Activated T-helper 17 cell treated with anti-CD3 and anti-CD28 coated beads, Interleukin-2, amount 50 U/mL, for 72 hours (primary cell): ENCODE results near the gene ANXA4. TPM values are rescaled to one million over a fixed set of nuclear protein-coding genes. Genes with fewer than 3 reads are reported as not detected.
A peak's percentile ranks its signal among the peaks of the same experiment; 100 is the strongest.

Experiments used
- ATAC-seq: fragments of 150-1000 bp; cut with Tn5 transposase; replicated peaks from 2 replicates; pipeline ENCODE4 v1.10.0; 2021; ENCODE audit warnings: mild to moderate bottlenecking, moderate library complexity
- H3K27ac Mint-ChIP-seq: one replicate; pipeline ENCODE4 v1.8.0; 2022; ENCODE audit warnings: mixed read lengths
- H3K27me3 Mint-ChIP-seq: one replicate; pipeline ENCODE4 v1.8.0; 2022; ENCODE audit warnings: mixed read lengths
- H3K36me3 Mint-ChIP-seq: one replicate; pipeline ENCODE4 v1.8.0; 2022; ENCODE audit warnings: low read depth, mild to moderate bottlenecking, mixed read lengths
- H3K4me1 Mint-ChIP-seq: one replicate; pipeline ENCODE4 v1.8.0; 2022; ENCODE audit warnings: mixed read lengths
- H3K4me3 Mint-ChIP-seq: one replicate; pipeline ENCODE4 v1.8.0; 2022; ENCODE audit warnings: mild to moderate bottlenecking, mixed read lengths
- H3K9me3 Mint-ChIP-seq: one replicate; pipeline ENCODE4 v1.8.0; 2022; ENCODE audit warnings: mixed read lengths
- total RNA-seq, 2 donors: library from RNA; stranded (reverse); gene quantifications; one replicate each; pipeline ENCODE4 v1.2.3, GENCODE V29; 2022

ANXA4 gene
- 10 to 100 TPM; 31.5 to 33.0 TPM for total RNA-seq

DNA sequence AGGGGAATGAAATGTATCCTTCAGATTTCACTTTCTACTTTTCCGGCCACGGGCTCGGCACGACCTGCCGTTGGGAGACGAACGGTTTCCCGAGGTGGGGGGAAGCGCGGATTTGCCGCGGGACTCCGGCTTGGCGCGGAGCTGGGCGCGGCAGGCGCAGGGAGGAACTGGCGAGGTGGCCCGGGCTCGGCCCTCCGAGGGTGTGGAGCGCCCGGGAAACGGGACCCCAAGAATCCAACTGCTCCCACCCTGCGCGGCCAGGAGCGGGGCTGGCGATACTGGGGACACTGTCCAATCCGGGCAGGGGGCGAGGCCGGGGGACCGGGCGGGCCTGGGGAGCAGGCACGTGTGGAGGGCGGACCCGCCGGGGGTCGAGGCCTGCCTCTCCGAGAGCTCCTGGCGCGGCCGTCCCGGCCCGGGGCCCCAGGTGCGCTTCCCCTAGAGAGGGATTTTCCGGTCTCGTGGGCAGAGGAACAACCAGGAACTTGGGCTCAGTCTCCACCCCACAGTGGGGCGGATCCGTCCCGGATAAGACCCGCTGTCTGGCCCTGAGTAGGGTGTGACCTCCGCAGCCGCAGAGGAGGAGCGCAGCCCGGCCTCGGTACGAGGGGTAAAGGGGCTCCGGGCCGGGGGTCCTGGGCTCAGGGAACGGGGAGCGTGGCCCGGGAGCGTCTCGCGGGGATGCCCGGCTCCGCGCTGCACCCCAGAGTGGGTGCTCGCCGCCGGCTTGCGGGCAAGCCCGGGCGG lies at the start of gene ANXA4:
Gene ANXA4 (plus strand): TSS at position 560 of the 747 bp plus-strand sequence. CDS start 39,432 bp downstream, outside the sequence.
- Mint-ChIP-seq H3K4me1 (peaks cover 7% of the 10 kb centered on the region), H3K9me3 (no peaks in the 10 kb centered on the region), H3K36me3 (peaks cover 5% of the 10 kb centered on the region), H3K27ac (peak within 1 kb of the TSS; percentile 90), H3K27me3 (no peaks in the 10 kb centered on the region), H3K4me3 (peak within 1 kb of the TSS; percentile 95)
- ATAC-seq, result peak; percentile 94

DNA sequence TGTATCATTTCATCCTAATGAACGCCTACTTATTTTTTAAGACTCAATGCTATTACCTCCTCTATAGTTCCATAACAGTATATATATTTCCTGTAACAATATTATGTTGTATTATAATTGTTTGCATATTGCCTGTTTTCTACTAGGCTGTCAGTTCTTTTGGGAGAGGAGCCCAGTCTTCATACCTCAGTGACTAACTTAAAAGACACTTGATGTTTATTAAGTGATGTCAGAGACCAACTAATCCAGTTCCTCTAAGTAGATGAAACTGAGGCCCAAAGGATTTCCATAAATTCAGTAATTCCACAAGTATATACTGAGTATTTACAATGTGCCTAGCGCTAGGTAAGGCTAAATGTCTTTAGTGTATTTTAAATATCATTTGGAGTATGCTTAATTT lies 49.5 kb upstream of the ANXA4 start:
- Mint-ChIP-seq H3K27me3 (no peaks in the 10 kb centered on the region), H3K36me3 (no peaks in the 10 kb centered on the region), H3K9me3 (no peaks in the 10 kb centered on the region), H3K27ac (no peak overlapping the region), H3K4me3 (peak overlapping the region; percentile 62), H3K4me1 (peaks cover 43% of the 10 kb centered on the region)
- no peak for ATAC-seq

DNA sequence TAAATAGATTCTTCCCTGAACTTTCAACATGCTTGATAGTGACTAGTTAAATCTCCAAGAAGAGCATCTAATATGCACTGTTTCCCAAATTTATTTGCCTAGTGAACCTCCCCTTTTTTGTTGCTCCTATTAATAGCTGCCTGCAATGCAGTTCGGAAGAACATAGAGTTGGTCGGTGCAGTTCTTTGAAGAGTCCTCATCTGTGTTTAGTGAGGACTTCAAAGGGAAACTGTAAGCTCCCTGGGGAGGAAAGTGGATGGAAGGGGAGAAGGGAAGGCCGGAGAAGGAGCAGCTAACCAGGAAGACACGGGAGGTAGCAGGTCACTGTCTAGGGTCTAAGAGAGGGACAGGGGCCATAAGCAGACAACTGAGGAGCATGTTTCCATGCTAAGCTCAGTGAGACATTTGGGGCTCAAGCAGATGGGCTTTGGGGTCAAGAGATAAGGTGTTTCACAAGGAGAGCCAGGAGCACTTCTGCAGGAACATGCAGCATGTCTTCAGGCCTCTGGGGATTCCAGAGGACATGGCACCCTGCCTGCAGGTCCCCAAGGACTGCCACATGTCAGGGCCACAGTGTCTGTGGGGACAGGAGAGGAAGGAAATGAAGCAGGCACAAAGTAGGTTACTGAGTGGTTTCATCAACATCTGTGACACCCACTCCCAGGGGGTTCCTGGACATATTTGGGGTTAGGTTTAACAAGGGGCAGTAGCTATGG lies 48.7 kb upstream of the ANXA4 start:
- Mint-ChIP-seq H3K4me3 (peak overlapping the region; percentile 62), H3K36me3 (no peaks in the 10 kb centered on the region), H3K4me1 (peaks cover 44% of the 10 kb centered on the region), H3K27ac (peak overlapping the region; percentile 79), H3K27me3 (no peaks in the 10 kb centered on the region), H3K9me3 (no peaks in the 10 kb centered on the region)
- peak; percentile 38 for ATAC-seq

DNA sequence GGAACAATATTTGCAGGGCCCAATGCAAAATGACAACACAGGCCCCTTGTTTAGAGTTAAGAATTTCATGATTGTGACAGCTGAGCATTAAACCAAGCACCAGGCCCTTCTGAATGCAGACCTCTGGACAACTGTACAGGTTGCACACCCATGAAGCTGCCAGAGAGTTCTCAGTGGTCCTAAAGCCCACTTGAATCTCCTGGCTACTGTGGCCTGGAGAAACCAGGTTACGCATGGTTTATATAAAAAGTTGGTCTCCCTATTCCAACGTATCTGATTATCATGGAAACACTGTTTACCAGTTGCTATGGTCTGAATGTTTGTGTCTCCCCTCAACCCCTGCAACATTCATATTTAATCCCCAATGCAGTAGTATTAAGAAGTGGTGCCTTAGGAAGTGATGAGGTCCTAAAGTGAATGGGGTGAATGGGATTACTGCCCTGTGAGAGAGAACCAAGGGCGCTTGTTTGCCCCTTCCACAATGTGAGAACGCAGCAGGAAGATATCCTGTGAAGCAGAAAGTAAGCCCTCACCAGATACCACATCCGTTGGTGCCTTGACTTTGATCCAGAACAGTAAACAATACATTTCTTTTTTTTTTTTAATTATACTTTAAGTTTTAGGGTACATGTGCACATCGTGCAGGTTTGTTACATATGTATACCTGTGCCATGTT lies 48.0 kb upstream of the ANXA4 start:
- H3K36me3 Mint-ChIP-seq, result no peaks in the 10 kb centered on the region
- no peaks in the 10 kb centered on the region for H3K27me3 Mint-ChIP-seq
- H3K4me3 Mint-ChIP-seq, result peak overlapping the region; percentile 62
- peak; percentile 58 for ATAC-seq
- peak overlapping the region; percentile 79 for H3K27ac Mint-ChIP-seq
- H3K9me3 Mint-ChIP-seq, result no peaks in the 10 kb centered on the region
- peaks cover 41% of the 10 kb centered on the region for H3K4me1 Mint-ChIP-seq

DNA sequence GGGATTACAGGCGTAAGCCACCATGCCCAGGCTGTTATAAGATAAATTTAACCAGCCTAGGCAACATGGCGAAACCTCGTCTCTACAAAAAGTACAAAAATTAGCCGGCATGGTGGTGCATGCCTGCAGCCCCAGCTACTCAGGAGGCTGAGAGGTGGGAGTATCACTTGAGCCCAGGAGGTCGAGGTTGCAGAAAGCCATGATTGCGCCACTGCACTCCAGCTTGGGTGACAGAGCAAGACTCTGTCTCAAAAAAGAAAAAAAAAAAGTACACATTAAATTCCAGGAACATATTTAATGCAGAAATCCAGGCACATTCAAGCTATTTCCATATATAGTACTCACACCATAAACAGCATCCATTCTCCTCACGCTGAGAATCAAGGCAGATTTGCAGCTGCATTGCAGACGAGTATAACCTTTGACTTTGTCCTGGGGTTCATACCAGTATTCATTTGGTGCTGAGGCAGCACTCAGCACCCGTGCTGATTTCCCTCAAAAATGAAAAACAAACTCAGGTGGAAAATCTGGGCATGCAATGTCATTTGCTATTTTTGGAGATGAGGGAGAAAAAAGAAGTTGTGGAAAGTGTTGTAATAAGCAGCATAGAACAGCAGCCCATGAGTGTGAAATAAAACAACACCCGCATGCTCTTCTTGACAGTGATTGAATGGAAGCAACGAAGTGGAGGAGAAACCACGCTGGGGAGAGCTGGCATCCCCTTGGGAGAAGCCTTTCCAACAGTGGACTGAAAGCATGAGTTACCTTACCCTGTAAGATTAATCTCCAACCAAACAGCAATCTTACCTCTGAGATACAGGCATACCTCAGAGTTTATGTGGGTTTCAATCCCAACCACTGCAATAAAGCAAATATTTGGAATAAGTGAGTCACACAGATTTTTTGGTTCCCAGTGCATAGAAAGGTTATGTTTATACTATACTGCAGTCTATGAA lies 46.8 kb upstream of the ANXA4 start:
- H3K27me3 Mint-ChIP-seq, result no peaks in the 10 kb centered on the region
- H3K36me3 Mint-ChIP-seq, result no peaks in the 10 kb centered on the region
- peak overlapping the region; percentile 62 for H3K4me3 Mint-ChIP-seq
- peaks cover 39% of the 10 kb centered on the region for H3K4me1 Mint-ChIP-seq
- H3K27ac Mint-ChIP-seq, result peak overlapping the region; percentile 45
- H3K9me3 Mint-ChIP-seq, result no peaks in the 10 kb centered on the region
- ATAC-seq, result peak; percentile 81

DNA sequence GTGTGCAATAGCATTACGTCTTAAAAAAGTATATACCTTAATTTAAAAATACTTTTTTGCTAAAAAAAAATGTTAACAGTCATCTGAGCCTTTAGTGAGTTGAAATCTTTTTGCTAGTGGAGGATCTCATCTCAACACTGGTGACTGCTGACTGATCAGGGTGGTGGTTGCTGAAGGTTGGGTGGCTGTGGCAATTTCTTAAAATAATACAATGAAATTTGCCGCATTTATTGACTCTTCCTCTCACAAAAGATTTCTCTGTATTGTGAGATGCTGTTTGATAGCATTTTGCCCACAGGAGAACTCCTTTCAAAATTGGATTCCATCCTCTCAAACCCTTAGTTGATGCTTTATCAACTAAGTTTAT lies 46.1 kb upstream of the ANXA4 start:
- H3K27ac Mint-ChIP-seq, result peak overlapping the region; percentile 45
- H3K4me1 Mint-ChIP-seq, result peaks cover 34% of the 10 kb centered on the region
- H3K4me3 Mint-ChIP-seq, result peak overlapping the region; percentile 62
- no peaks in the 10 kb centered on the region for H3K27me3 Mint-ChIP-seq
- H3K36me3 Mint-ChIP-seq, result no peaks in the 10 kb centered on the region
- ATAC-seq, result no peak
- no peaks in the 10 kb centered on the region for H3K9me3 Mint-ChIP-seq

DNA sequence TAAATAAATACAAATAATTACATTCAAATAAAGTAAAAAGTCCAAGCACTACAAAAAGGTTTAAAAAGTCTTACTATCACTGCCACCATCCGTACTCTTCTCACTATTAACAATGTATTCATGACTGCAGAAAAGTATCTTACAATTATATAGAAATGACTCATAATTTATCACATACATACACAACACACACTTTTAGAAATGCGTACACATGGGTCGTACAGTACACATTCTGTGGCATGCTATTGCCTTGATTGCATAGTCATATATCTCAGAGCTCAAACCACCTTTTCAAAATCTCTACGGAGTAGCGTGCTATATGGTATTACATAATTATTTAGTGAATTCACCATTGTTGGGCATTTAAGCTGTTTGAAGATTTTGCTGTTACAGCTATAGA lies 41.6 kb upstream of the ANXA4 start:
- H3K27me3 Mint-ChIP-seq, result no peaks in the 10 kb centered on the region
- no peak for ATAC-seq
- no peak overlapping the region for H3K4me3 Mint-ChIP-seq
- no peaks in the 10 kb centered on the region for H3K9me3 Mint-ChIP-seq
- no peaks in the 10 kb centered on the region for H3K36me3 Mint-ChIP-seq
- H3K4me1 Mint-ChIP-seq, result peaks cover 16% of the 10 kb centered on the region
- H3K27ac Mint-ChIP-seq, result no peak overlapping the region

DNA sequence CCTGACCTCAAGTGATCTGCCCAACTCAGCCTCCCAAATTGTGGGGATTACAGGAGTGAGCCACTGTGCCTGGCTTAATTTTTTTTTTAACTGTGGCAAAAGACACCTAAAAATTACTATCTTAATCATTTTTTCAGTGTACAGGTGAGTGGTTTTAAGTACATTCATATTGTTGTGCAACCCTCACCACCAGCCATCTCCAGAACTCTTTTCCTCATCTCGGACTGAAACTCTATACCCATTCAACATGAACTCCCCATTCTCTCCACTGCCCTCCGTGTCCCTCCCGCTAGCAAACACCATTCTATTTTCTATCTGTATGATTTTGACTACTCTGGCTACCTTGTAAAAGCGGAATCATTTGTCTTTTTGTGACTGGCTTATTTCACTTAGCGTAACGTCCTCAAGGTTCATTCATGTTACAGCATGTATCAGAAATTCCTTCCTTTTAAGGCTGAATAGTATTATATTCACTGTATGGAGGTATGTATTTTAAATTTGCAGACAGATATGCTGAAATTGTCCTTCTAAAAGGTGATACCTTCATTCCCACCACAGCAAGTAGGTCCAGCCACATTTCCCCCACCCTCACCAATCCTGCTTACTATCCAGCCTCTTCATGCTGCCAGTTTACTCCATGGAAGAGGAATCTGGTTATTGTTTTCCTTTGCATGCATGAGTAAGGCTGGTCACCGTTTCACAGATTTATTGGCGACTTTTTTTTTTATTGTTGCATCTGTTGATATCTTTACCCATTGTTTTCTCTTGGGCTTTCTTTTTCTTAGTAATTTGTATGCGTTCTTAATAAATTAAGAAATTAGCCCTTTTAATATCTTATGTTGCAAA lies 40.6 kb upstream of the ANXA4 start:
- Mint-ChIP-seq H3K4me1 (peaks cover 11% of the 10 kb centered on the region), H3K4me3 (no peak overlapping the region), H3K9me3 (no peaks in the 10 kb centered on the region), H3K36me3 (no peaks in the 10 kb centered on the region), H3K27ac (no peak overlapping the region), H3K27me3 (no peaks in the 10 kb centered on the region)
- ATAC-seq, result no peak

DNA sequence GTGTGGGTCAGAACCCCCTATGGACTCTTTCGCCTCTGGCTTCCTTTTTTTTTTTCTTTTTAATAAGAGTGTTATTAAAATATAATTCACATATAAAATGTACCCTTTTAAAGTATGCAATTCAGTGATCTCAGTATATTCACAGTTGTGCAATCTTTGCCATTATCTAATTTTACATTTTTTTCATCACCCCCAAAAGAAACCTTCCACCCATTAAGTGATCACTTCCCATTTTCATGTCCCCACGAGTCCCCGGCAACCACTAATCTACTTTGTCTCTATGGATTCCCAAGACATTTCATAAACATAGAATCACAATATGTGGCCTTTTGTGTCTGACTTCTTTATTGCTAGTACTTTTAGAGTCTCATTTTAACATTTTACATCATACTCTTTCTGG lies 38.7 kb upstream of the ANXA4 start:
- H3K27me3 Mint-ChIP-seq, result no peaks in the 10 kb centered on the region
- no peaks in the 10 kb centered on the region for H3K9me3 Mint-ChIP-seq
- peaks cover 3% of the 10 kb centered on the region for H3K4me1 Mint-ChIP-seq
- H3K4me3 Mint-ChIP-seq, result no peak overlapping the region
- ATAC-seq, result no peak
- no peaks in the 10 kb centered on the region for H3K36me3 Mint-ChIP-seq
- no peak overlapping the region for H3K27ac Mint-ChIP-seq

DNA sequence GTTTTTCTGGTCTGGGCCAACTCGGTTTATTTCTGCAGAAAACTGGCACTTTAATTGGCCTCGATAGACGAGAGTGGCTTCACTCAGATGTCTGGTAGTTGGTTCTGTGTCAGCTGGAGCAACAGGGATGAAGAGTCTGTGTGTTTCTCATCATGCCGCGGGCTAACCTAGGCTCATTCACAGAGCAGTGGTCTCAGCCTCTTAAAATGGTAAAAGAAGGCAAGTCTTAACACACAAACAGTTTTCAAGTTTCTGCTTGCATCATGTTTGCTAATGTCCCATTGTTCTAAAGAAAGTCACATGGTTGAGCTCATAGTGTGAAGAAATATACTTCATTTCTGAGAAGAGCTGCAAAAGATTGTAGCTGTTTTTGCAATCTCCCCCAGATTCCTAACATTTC lies 37.5 kb upstream of the ANXA4 start:
- ATAC-seq, result no peak
- H3K4me3 Mint-ChIP-seq, result no peak overlapping the region
- H3K36me3 Mint-ChIP-seq, result no peaks in the 10 kb centered on the region
- H3K4me1 Mint-ChIP-seq, result peaks cover 6% of the 10 kb centered on the region
- H3K9me3 Mint-ChIP-seq, result no peaks in the 10 kb centered on the region
- H3K27me3 Mint-ChIP-seq, result no peaks in the 10 kb centered on the region
- no peak overlapping the region for H3K27ac Mint-ChIP-seq

DNA sequence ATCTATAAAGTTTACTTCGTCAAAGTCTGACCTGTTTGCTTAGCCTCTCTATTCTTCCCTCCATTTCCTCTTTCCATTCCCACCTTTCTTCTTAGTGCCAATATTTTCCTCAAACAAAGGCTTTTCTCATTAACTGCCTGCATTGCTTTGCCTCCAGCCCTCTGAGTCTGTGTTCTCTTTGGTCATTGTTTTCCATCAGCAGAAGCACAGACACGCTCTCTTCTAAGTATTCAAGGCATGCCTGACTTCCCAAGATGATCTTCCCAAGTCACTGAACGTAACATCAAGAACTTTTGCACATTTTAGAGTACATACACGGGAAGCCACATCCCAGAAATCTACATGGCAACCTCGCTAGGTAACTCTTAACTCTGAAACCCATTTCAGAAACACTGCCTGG lies 32.6 kb upstream of the ANXA4 start:
- Mint-ChIP-seq H3K27ac (no peak overlapping the region), H3K36me3 (no peaks in the 10 kb centered on the region), H3K9me3 (no peaks in the 10 kb centered on the region), H3K4me1 (peaks cover 3% of the 10 kb centered on the region), H3K27me3 (no peaks in the 10 kb centered on the region), H3K4me3 (no peak overlapping the region)
- ATAC-seq, result no peak

DNA sequence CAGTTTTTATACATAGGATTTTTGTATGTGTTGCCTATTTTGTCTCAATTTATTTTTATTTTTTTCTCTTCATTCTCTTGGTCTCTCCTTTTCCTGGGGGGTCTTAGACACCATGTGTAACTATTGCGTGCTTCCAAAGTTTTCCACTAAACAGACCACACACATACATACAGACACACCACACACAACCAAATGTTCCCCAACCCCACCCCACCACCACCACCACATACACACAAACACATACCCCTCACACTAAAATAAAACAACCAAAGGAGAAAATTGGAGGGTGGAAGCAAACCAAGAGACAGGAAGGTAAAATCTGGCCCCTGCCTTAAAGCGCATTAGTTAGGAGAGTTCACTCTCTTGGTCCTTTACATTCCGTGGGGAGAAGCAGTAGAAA lies 30.0 kb upstream of the ANXA4 start:
- Mint-ChIP-seq H3K4me3 (no peak overlapping the region), H3K9me3 (no peaks in the 10 kb centered on the region), H3K36me3 (no peaks in the 10 kb centered on the region), H3K27me3 (no peaks in the 10 kb centered on the region), H3K4me1 (peaks cover 17% of the 10 kb centered on the region), H3K27ac (no peak overlapping the region)
- ATAC-seq, result no peak

DNA sequence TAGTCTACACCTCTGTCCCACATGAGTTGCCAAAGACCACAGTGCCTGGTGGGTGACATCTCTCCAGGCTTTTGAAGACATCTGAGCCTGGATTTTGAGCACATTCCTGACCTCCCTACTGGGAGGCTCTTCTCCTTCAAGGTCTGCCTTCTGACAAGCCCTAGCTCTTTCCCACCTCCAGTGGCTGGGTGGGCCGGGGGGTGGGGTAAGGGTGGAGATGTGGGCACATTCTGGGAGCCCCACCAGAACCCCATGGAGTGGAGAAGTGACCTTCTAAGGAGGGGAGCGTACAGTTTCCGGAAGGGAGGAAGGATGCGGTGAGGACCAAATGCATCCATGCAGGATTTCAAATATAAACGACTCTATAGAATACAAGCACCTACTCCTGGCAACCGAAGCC lies 27.9 kb upstream of the ANXA4 start:
- Mint-ChIP-seq H3K4me3 (no peak overlapping the region), H3K27ac (no peak overlapping the region), H3K27me3 (no peaks in the 10 kb centered on the region), H3K9me3 (no peaks in the 10 kb centered on the region), H3K4me1 (peaks cover 17% of the 10 kb centered on the region), H3K36me3 (no peaks in the 10 kb centered on the region)
- ATAC-seq, result no peak
